Karpas-422 (cell line): ENCODE data around the gene CHRNB2. TPM values are rescaled to one million over a fixed set of nuclear protein-coding genes. Genes with fewer than 3 reads are reported as not detected.

ENCODE experiments used
- DNase-seq: peaks from one replicate; pipeline ENCODE4 v3.0.0-alpha.2; 2015
- H2AFZ ChIP-seq: fragments of 200-600 bp; sonication (generic); 2 replicates; pipeline ENCODE4 v1.6.1; 2014; ENCODE audit warnings: antibody characterized with exemption, low read length, mixed read lengths
- H3K27ac ChIP-seq: fragments of 200-600 bp; sonication (generic); 2 replicates; pipeline ENCODE4 v1.5.1; 2014; ENCODE audit warnings: mild to moderate bottlenecking, low read length, moderate library complexity
- H3K27me3 ChIP-seq: fragments of 200-600 bp; sonication (generic); 2 replicates; pipeline ENCODE4 v1.6.1; 2014; ENCODE audit warnings: low read length, mixed read lengths
- H3K36me3 ChIP-seq: fragments of 200-600 bp; sonication (generic); 2 replicates; pipeline ENCODE4 v1.6.1; 2014; ENCODE audit warnings: low read length, mixed read lengths; ENCODE audit not compliant: insufficient read depth
- H3K4me1 ChIP-seq: fragments of 200-600 bp; sonication (generic); 2 replicates; pipeline ENCODE4 v1.6.1; 2014; ENCODE audit warnings: mild to moderate bottlenecking, low read length, mixed read lengths
- H3K4me2 ChIP-seq: fragments of 200-600 bp; sonication (generic); 2 replicates; pipeline ENCODE4 v1.6.1; 2014; ENCODE audit warnings: low read length, low read depth, mild to moderate bottlenecking; ENCODE audit not compliant: poor library complexity, severe bottlenecking
- H3K4me3 ChIP-seq: fragments of 200-600 bp; sonication (generic); 2 replicates; pipeline ENCODE4 v1.5.1; 2014; ENCODE audit warnings: mild to moderate bottlenecking, antibody characterized with exemption, low read length, mixed read lengths
- H3K79me2 ChIP-seq: fragments of 200-600 bp; sonication (generic); 2 replicates; pipeline ENCODE4 v1.6.1; 2014; ENCODE audit warnings: mild to moderate bottlenecking, low read length, mixed read lengths
- H3K9ac ChIP-seq: fragments of 200-600 bp; sonication (generic); 2 replicates; pipeline ENCODE4 v1.6.0; 2014; ENCODE audit warnings: low read length
- H3K9me2 ChIP-seq: fragments of 200-600 bp; sonication (generic), shearing (Covaris generic); replicated peaks from 2 replicates; pipeline ENCODE4 v1.6.0; 2014; ENCODE audit warnings: mild to moderate bottlenecking, low read length, moderate library complexity; ENCODE audit not compliant: insufficient read depth
- H3K9me3 ChIP-seq: fragments of 300-700, 200-600 bp; sonication (generic); 2 replicates; pipeline ENCODE4 v1.6.1; 2014; ENCODE audit warnings: low read length, mixed read lengths
- H4K20me1 ChIP-seq: fragments of 200-600 bp; sonication (generic); 2 replicates; pipeline ENCODE4 v1.6.1; 2014; ENCODE audit warnings: mild to moderate bottlenecking, antibody characterized with exemption, low read length, low read depth; ENCODE audit not compliant: insufficient read depth
- total RNA-seq: library from RNA; depleted of rRNA; stranded (reverse); fragments of >200 nt; shearing (Covaris generic); gene quantifications from 2 replicates; pipeline ENCODE4 v1.2.3, GENCODE V29; 2014; ENCODE audit warnings: low replicate concordance

The CHRNB2 gene
- total RNA-seq, 1 experiment from 2014 or later: 0.48 TPM

DNA sequence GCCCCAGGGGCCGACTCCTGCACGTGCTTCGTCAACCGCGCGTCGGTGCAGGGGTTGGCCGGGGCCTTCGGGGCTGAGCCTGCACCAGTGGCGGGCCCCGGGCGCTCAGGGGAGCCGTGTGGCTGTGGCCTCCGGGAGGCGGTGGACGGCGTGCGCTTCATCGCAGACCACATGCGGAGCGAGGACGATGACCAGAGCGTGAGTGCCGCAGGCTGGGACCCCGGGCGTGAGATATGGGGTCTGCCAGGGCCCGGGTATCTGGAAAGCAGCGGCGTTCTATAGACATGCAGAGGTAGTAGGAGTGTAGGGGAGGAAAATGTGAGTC, 4.3 kb downstream of the CHRNB2 start:
- no peaks in the 10 kb centered on the region for H4K20me1 ChIP-seq
- H3K27ac ChIP-seq: no peak overlapping the region
- no peak overlapping the region for H3K9ac ChIP-seq
- no peak overlapping the region for H2AFZ ChIP-seq
- peaks cover 60% of the 10 kb centered on the region for H3K4me1 ChIP-seq
- H3K36me3 ChIP-seq: no peaks in the 10 kb centered on the region
- H3K79me2 ChIP-seq: no peaks in the 10 kb centered on the region
- H3K9me2 ChIP-seq: no peaks in the 10 kb centered on the region
- H3K27me3 ChIP-seq: no peaks in the 10 kb centered on the region
- H3K9me3 ChIP-seq: no peaks in the 10 kb centered on the region
- no peak overlapping the region for H3K4me3 ChIP-seq
- DNase-seq: no peak
- no peak overlapping the region for H3K4me2 ChIP-seq

DNA sequence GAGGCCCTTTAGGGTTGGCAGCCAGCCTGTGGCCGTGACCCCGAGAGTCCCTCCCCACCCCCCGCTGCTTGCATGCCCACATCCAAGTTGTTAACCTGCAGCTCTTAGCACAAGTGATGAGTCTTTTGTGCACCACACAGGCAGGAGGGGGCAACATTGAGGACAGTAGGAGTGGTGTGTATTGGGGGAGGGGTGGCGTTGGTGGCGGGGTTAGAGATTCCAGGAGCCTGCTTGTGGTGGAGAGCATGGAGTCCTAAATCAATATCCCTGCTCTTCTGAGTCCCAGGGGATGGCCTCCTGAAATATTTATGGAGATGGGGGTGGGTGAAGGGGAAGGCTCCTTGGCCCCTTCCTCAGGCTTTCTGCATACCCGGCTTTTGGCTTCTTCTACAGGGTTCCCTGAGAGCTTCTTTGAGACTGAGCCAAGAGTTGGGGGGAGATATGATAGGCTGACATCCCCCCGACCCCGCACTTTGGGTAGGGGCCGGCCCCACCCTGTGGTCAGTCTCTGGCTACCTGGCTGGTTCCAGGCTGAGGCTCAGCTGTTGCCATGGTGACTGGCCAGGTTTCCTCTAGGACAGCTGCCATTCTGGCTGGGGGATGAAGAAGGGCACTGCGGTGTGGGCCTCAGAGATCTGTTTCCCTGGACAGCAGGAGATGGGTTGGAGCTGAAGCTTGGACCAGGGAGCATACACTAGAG, 5.0 kb downstream of the CHRNB2 start:
- H4K20me1 ChIP-seq: no peaks in the 10 kb centered on the region
- peak overlapping the region; percentile 9; the same call in 1 of the 2 replicates for H3K9ac ChIP-seq
- H2AFZ ChIP-seq: no peak overlapping the region
- no peaks in the 10 kb centered on the region for H3K9me3 ChIP-seq
- H3K4me1 ChIP-seq: peaks cover 67% of the 10 kb centered on the region
- H3K36me3 ChIP-seq: no peaks in the 10 kb centered on the region
- H3K27ac ChIP-seq: peak overlapping the region; percentile 20; the same call in 1 of the 2 replicates
- peak; percentile 51 for DNase-seq
- H3K27me3 ChIP-seq: no peaks in the 10 kb centered on the region
- H3K4me3 ChIP-seq: no peak overlapping the region
- no peaks in the 10 kb centered on the region for H3K9me2 ChIP-seq
- no peaks in the 10 kb centered on the region for H3K79me2 ChIP-seq
- H3K4me2 ChIP-seq: peak overlapping the region; percentile 20

DNA sequence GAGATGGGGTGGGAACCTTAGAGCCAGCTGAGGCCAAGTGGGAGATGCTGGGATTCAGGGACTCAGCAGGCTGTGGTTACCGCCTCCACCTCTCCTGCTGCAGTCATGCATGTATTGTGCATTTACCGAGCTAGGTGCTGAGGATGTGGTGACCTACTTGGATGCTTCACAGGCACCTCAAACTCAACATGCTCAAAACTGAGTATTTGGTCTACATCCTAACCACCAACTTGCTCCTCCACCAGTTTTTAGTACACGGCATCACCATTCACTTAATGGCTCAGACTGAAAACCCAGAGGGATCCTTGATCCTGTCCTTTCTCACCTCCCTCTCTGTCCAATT, 5.6 kb downstream of the CHRNB2 start:
- no peaks in the 10 kb centered on the region for H3K79me2 ChIP-seq
- H3K9ac ChIP-seq: peak overlapping the region; percentile 30; the same call in 1 of the 2 replicates

DNA sequence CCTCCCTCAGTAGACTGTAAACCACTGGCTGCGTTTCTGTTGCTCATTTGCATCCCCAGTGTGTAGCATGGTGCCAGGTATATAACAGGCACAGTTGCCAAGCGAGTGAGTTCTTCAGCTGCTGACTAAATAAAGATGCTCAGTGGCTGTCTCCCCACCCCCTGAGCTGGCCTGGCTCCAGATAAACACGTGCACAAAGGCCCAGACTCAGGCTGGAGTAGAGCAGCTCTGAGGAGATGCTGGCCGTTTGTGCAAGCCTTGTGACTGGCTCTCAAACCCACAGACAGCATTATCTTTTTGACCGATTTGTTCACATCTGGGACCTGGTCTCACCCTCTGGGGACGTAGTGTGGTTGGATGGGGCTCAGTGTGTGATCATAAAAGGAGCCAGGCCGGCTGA, 7.1 kb downstream of the CHRNB2 start:
- Histone ChIP-seq H3K4me2 (peak overlapping the region; percentile 67), H3K4me3 (peak overlapping the region; percentile 8; the same call in 1 of the 2 replicates), H2AFZ (no peak overlapping the region), H3K27ac (peak overlapping the region; percentile 96), H3K36me3 (no peaks in the 10 kb centered on the region; the same call in 1 of the 2 replicates), H3K9me2 (no peaks in the 10 kb centered on the region), H3K27me3 (no peaks in the 10 kb centered on the region), H3K9me3 (no peaks in the 10 kb centered on the region), H4K20me1 (no peaks in the 10 kb centered on the region), H3K9ac (peak overlapping the region; percentile 63), H3K79me2 (no peaks in the 10 kb centered on the region), H3K4me1 (peaks cover 75% of the 10 kb centered on the region)
- DNase-seq: peak; percentile 94

More for the DNA sequence above, 5.6 kb downstream of the CHRNB2 start:
- Histone ChIP-seq H3K4me3 (no peak overlapping the region), H3K9me3 (no peaks in the 10 kb centered on the region), H3K27ac (peak overlapping the region; percentile 20; the same call in 1 of the 2 replicates), H4K20me1 (no peaks in the 10 kb centered on the region), H3K36me3 (no peaks in the 10 kb centered on the region), H3K4me1 (peaks cover 69% of the 10 kb centered on the region), H2AFZ (no peak overlapping the region), H3K9me2 (no peaks in the 10 kb centered on the region), H3K27me3 (no peaks in the 10 kb centered on the region), H3K4me2 (peak overlapping the region; percentile 26)
- DNase-seq: peak; percentile 64

DNA sequence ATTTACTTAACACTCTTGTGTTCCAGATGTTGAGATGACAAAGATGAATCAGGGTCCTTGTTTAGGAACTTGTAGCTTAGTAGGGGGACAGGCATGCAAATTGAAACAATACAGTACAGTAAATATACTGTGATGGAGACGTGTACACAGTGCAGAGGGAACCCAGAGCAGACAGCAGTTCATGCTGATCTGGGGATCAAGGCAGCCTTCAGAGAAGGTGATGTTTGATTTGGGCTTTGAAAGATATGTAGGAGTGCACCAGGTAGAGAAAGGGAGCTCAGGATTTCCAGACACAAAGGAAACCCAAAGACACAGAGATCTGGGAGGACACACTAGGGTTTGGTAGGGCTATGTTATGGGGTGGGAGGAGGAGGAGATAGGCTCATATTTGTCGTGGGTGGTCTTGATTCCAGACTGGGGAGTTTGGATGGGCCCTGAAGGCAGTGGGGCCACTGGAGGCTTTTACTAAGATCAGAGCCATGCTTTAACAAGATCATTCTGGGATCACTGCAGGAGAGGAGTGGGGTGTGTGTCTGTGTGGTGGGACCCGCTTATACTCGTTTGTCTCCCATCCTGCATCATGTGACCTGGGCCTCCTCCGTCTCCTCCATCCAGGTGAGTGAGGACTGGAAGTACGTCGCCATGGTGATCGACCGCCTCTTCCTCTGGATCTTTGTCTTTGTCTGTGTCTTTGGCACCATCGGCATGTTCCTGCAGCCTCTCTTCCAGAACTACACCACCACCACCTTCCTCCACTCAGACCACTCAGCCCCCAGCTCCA, 7.8 kb downstream of the CHRNB2 start:
- Histone ChIP-seq H3K27me3 (no peaks in the 10 kb centered on the region), H3K36me3 (no peaks in the 10 kb centered on the region; the same call in 1 of the 2 replicates), H3K4me2 (peak overlapping the region; percentile 67), H3K4me3 (peak overlapping the region; percentile 38; the same call in 1 of the 2 replicates), H3K79me2 (no peaks in the 10 kb centered on the region), H3K4me1 (peaks cover 81% of the 10 kb centered on the region), H2AFZ (no peak overlapping the region), H4K20me1 (no peaks in the 10 kb centered on the region), H3K27ac (peak overlapping the region; percentile 96), H3K9me2 (no peaks in the 10 kb centered on the region), H3K9me3 (no peaks in the 10 kb centered on the region), H3K9ac (peak overlapping the region; percentile 63)
- DNase-seq: no peak

DNA sequence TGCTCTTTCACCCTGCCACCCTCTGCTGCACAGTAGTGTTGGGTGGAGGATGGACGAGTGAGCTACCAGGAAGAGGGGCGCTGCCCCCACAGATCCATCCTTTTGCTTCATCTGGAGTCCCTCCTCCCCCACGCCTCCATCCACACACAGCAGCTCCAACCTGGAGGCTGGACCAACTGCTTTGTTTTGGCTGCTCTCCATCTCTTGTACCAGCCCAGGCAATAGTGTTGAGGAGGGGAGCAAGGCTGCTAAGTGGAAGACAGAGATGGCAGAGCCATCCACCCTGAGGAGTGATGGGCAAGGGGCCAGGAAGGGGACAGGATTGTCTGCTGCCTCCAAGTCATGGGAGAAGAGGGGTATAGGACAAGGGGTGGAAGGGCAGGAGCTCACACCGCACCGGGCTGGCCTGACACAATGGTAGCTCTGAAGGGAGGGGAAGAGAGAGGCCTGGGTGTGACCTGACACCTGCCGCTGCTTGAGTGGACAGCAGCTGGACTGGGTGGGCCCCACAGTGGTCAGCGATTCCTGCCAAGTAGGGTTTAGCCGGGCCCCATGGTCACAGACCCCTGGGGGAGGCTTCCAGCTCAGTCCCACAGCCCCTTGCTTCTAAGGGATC, 8.5 kb downstream of the CHRNB2 start:
- Histone ChIP-seq H3K4me2 (peak overlapping the region; percentile 67), H3K79me2 (no peaks in the 10 kb centered on the region), H3K36me3 (peaks cover 4% of the 10 kb centered on the region; the same call in 1 of the 2 replicates), H3K27me3 (no peaks in the 10 kb centered on the region), H3K9me2 (no peaks in the 10 kb centered on the region), H3K4me3 (peak overlapping the region; percentile 38; the same call in 1 of the 2 replicates), H2AFZ (no peak overlapping the region), H3K9me3 (no peaks in the 10 kb centered on the region), H4K20me1 (0 out of 2 replicates have a peak, but pooled peaks cover 3% of the 10 kb centered on the region), H3K4me1 (peaks cover 83% of the 10 kb centered on the region), H3K9ac (peak overlapping the region; percentile 63), H3K27ac (peak overlapping the region; percentile 96)
- no peak for DNase-seq

DNA sequence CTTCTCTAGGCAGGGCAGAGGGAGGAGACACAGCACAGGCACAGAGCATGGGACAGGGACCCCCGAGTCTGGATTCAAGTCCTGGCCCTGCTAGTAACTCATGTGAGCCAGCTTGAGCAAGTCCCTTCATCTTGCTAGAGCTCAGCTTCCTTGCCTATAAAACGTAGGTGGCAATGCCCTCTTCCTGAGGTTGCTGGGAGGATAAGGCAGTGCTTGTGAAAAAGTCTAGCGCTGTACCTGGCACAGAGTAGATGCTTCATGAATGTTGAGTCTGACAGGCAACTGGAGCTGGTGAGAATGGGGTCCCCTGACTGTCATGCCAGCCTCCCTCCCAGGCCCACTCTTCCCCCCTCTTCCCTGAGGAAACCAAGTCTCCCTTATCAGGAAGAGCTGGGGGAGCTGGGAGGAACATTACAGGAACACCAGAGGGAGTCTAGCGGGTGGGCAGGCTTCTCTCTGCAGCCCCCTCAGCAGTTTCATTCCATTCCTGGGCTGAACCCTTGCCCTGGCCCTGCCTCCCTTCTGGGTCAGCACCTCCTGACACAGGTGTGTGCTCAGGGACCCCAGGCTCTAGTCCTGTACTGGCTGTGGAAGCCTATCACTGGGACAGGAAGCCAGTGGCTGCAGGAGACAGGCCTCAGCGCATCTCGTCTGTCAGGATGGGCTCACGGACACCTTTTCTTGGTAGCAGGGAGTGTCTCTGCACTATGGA, 9.9 kb downstream of the CHRNB2 start:
- H3K9me2 ChIP-seq: no peaks in the 10 kb centered on the region
- H3K4me2 ChIP-seq: peak overlapping the region; percentile 67
- DNase-seq: no peak
- H3K36me3 ChIP-seq: peaks cover 17% of the 10 kb centered on the region; the same call in 1 of the 2 replicates
- no peaks in the 10 kb centered on the region for H3K79me2 ChIP-seq
- H3K9me3 ChIP-seq: no peaks in the 10 kb centered on the region
- H3K4me1 ChIP-seq: peaks cover 81% of the 10 kb centered on the region
- no peaks in the 10 kb centered on the region for H3K27me3 ChIP-seq
- H3K4me3 ChIP-seq: no peak overlapping the region
- H2AFZ ChIP-seq: no peak overlapping the region
- peak overlapping the region; percentile 63; the same call in 1 of the 2 replicates for H3K9ac ChIP-seq
- peak overlapping the region; percentile 96 for H3K27ac ChIP-seq
- H4K20me1 ChIP-seq: 0 out of 2 replicates have a peak, but pooled peaks cover 8% of the 10 kb centered on the region
